Lower leg skin (tissue), 4 donors: ENCODE data around the gene RGMA. TPM values are rescaled to one million over a fixed set of nuclear protein-coding genes. Genes with fewer than 3 reads are reported as not detected.

ENCODE experiments used
- DNase-seq, 2 donors: peaks; one replicate each; pipeline ENCODE4 v3.0.0-alpha.2; 2019; ENCODE audit warnings: low spot score in 2 of 2
- H3K4me3 ChIP-seq: fragments of 200-600 bp; sonication (generic); 2 replicates; pipeline ENCODE4 v1.5.1; 2017; ENCODE audit warnings: mild to moderate bottlenecking, low read depth; ENCODE audit not compliant: poor library complexity, severe bottlenecking
- POLR2A ChIP-seq, 2 donors: fragments of 450-650 bp; IDR thresholded peaks; one replicate each; pipeline ENCODE4 v1.6.1; 2016 to 2017; ENCODE audit warnings: antibody characterized with exemption in 2 of 2, mild to moderate bottlenecking in 1 of 2, moderate library complexity in 1 of 2
- WGBS, 2 donors: methylation state at CpG; one replicate each; pipeline ENCODE4 v1.1.5; 2018; 5-methylcytosine and 5-hydroxymethylcytosine counted together
- intact Hi-C: fragments of 100-400 bp; cut with DNase I; formaldehyde crosslinking; loops from one replicate; pipeline ENCODE4 v1.15.0; 2023; ENCODE audit warnings: low total_unique reads
- total RNA-seq, 4 donors: library from RNA; depleted of rRNA; stranded (reverse); fragments of >200 nt; gene quantifications; one replicate each; pipeline ENCODE4 v1.1.0, GENCODE V29; 2016
- TF ChIP-seq, protein P1 (sequence below), 3 donors: fragments of 450-650 bp; IDR thresholded peaks; one replicate each; pipeline ENCODE4 v1.5.1; 2016; ENCODE audit warnings: antibody characterized with exemption in 3 of 3, mild to moderate bottlenecking in 3 of 3, moderate library complexity in 2 of 3

The RGMA gene
- total RNA-seq, 4 donors from 2014 or later, result 9.5 to 28.2 (median 16.6) TPM

DNA sequence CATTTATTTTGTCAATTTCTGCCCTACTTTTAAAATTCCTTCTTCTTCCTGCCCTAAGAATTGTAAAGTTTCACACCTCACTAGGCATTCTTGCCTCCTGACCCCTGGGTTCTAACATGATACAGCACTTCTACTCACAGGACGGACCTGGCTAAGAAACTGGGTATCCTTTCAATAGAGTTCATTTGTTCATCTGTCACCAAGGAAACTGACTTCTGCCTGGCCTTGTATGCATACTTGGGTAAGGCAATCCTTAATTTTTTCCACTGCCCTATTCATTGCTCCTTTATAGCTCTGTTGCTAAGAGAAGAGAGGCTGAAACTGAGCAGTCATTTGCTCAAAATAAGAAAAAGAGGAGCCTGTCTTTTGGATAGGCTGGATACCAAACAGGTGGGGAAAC is 3.3 kb downstream of the RGMA start:
- intact Hi-C loops, result loop anchor here (5.0 to 10.0 kb wide), 2 partner anchors 897 to 1029 kb away; no protein-coding TSS in a partner anchor
- H3K4me3 ChIP-seq, result no peak overlapping the region
- DNase-seq, result no peak
- TF ChIP-seq POLR2A (IDR thresholded peaks at IDR 0.05), result no peak
- TF ChIP-seq, protein P1, sequence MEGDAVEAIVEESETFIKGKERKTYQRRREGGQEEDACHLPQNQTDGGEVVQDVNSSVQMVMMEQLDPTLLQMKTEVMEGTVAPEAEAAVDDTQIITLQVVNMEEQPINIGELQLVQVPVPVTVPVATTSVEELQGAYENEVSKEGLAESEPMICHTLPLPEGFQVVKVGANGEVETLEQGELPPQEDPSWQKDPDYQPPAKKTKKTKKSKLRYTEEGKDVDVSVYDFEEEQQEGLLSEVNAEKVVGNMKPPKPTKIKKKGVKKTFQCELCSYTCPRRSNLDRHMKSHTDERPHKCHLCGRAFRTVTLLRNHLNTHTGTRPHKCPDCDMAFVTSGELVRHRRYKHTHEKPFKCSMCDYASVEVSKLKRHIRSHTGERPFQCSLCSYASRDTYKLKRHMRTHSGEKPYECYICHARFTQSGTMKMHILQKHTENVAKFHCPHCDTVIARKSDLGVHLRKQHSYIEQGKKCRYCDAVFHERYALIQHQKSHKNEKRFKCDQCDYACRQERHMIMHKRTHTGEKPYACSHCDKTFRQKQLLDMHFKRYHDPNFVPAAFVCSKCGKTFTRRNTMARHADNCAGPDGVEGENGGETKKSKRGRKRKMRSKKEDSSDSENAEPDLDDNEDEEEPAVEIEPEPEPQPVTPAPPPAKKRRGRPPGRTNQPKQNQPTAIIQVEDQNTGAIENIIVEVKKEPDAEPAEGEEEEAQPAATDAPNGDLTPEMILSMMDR (IDR thresholded peaks at IDR 0.05), result no peak
- 76 to 78% methylated on average over 1 of the region's 1 CpG for WGBS, 2 donors

DNA sequence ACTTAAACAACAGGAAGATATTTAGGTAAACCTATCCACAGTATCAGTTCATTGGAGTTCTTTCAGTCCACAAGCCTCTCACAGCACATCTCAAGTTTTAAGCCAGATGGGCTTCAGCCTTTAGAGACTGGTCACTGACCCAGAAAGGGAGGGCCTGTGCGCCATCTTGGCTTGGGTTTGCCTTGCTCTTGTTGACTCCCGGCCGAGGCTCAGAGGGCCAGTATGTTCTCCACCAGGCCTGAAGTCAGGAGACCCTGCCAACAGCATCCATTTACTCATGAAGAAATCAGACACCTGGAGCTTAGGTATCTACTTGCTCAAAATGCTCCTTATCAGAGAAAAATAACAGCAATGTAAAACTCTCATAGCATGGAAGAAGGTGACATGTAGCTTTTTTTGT is 6.2 kb downstream of the RGMA start:
- no peak for DNase-seq
- TF ChIP-seq POLR2A (IDR thresholded peaks at IDR 0.05), result no peak
- TF ChIP-seq, protein P1 (IDR thresholded peaks at IDR 0.05), result no peak
- H3K4me3 ChIP-seq, result no peak overlapping the region
- intact Hi-C loops, result loop anchor here (10.0 kb wide), 1 partner anchor 1032 kb away; no protein-coding TSS in a partner anchor
- WGBS, 2 donors, result 93 to 97% methylated on average over 3 of the region's 3 CpGs

DNA sequence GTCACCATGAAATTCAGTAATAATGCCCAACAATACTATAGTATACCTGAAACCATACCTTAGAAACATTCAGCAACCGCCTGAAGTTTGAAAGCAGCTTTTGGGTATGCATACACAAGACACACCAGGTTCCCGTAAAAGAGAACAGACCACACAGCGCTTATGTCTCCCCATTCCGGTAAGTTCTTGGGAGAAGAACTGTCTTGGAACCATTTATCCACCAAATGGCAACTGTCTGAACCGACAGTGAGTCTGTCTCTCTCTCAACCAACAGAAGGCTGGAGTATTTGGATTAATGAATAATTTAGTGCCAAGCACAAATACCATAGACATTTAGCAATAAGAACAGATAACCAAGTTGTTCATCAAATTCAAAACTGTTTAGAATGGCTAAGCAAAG is 7.6 kb downstream of the RGMA start:
- WGBS, 2 donors, result 88% methylated on average over 5 of the region's 5 CpGs
- intact Hi-C loops, result loop anchor here (10.0 kb wide), 1 partner anchor 1033 kb away; no protein-coding TSS in a partner anchor
- DNase-seq, result no peak
- no peak overlapping the region for H3K4me3 ChIP-seq
- TF ChIP-seq, protein P1 (IDR thresholded peaks at IDR 0.05), result no peak
- no peak for TF ChIP-seq POLR2A (IDR thresholded peaks at IDR 0.05)

DNA sequence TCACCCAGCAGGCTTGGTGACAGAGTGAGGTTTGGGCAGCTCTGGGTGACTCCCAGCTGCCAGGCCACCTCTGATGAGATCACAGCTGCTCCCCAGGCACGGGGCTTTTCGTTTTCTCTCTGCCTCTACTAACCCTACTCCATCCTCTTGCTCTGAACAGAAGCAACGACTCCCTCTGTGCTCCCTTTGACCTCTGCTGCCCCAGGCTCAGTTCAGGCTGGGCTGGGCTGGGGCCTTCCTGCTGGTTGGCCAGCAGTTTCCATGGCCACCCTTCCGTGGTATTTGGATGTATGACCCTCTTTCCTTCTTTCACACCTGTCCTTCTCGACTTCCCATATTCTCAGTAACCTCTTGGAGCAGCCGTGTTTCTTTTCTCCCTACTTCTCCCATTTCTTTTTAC is 8.6 kb downstream of the RGMA start:
- no peak overlapping the region for H3K4me3 ChIP-seq
- WGBS, 2 donors, result 77 to 85% methylated on average over 6 of the region's 6 CpGs
- intact Hi-C loops, result loop anchor here (10.0 kb wide), 1 partner anchor 1034 kb away; no protein-coding TSS in a partner anchor
- DNase-seq, result no peak
- TF ChIP-seq, protein P1 (IDR thresholded peaks at IDR 0.05), result no peak
- no peak for TF ChIP-seq POLR2A (IDR thresholded peaks at IDR 0.05)

DNA sequence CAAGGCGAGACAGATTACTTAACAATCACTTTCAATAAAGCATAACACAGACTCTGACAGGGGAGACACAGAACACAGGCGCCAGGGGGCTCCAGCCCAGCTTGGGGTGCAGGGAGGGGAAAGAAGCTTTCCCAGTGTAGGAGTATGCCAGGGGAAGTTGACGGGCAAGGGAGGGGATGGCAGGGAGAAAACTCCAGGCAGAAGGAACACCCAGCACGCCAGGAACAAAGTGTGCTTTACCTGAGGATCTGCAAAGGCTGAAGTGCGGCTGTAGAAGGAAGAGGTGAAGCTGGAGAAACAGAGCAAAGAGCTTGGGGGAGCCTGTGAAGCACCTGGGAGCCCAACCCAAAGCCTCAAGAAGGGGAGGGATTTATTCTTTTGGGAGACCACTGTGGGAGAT is 12.1 kb downstream of the RGMA start:
- TF ChIP-seq POLR2A (IDR thresholded peaks at IDR 0.05), result no peak
- TF ChIP-seq, protein P1 (IDR thresholded peaks at IDR 0.05), result no peak
- intact Hi-C loops, result no loop called here
- 92 to 94% methylated on average over 5 of the region's 5 CpGs for WGBS, 2 donors
- DNase-seq, result no peak
- H3K4me3 ChIP-seq, result no peak overlapping the region

DNA sequence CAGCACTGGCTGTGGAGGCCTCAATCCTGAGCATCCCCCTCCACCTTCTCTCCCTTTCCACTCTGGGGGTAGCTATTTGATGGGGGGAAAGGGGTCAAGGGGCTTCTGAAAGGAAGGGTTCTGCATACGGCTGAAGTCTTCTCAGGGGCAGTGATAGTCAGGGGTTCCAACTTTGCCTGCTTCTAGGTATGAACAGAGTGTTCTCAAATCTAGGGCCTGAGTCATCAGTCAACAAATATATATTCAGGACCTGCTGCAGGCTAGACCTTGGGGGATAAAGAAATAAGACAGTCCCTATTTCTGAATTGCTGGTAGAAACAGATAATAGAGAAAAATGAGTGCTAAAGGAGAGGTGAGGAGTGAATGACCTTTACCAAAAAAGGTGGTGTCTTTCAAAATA is 12.8 kb downstream of the RGMA start:
- H3K4me3 ChIP-seq, result no peak overlapping the region
- DNase-seq, result no peak
- TF ChIP-seq, protein P1 (IDR thresholded peaks at IDR 0.05), result no peak
- TF ChIP-seq POLR2A (IDR thresholded peaks at IDR 0.05), result no peak
- intact Hi-C loops, result no loop called here
- 90 to 93% methylated on average over 1 of the region's 1 CpG for WGBS, 2 donors
